Activated T-helper 9 cell treated with anti-CD3 and anti-CD28 coated beads, Interleukin-2, amount 50 U/mL, for 16 hours (primary cell): ENCODE measurements around the gene MAP1A.
"Not testable (repeated sequence)": the region's sequence is repeated elsewhere in the genome, so short reads cannot be mapped to it uniquely, and the experiment has no call there.

Experiments
- DNase-seq: peaks from one replicate; pipeline ENCODE4 v3.0.0-alpha.2; 2020; ENCODE audit warnings: low read depth

MAP1A gene

GRCh38 chr15:43529587-43530345 lies 12.4 kb downstream of the MAP1A start:
- no peak for DNase-seq

- DNase-seq: no peak
Measured at GRCh38 chr15:43531018-43531670, 13.7 kb downstream of the MAP1A start.

GRCh38 chr15:43532826-43533225 lies 15.4 kb downstream of the MAP1A start:
- DNase-seq: not testable (repeated sequence)

GRCh38 chr15:43534897-43535296 lies 17.5 kb downstream of the MAP1A start:
- DNase-seq: no peak

DNA sequence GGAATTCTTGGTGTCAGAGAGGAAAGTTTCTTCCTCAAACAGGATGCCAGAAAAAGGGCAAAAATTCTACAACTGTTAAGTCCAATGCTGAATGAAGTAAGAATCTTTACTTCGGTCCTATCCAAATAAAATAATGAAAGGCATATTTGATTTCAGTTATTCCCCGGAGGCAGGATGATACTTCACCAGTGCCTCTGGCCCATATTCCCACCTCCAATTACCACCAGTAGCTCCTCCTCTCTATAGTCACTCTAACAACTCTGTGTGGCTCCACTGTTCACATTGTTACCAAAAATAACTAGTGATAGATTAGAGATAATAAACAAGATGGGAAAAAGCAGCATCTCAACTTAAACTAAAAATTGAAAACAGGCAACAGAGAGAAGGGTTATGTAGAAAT lies 20.7 kb downstream of the MAP1A start:
- DNase-seq: no peak

- DNase-seq: no peak
Measured at GRCh38 chr15:43541785-43542184, 24.4 kb downstream of the MAP1A start.

DNA sequence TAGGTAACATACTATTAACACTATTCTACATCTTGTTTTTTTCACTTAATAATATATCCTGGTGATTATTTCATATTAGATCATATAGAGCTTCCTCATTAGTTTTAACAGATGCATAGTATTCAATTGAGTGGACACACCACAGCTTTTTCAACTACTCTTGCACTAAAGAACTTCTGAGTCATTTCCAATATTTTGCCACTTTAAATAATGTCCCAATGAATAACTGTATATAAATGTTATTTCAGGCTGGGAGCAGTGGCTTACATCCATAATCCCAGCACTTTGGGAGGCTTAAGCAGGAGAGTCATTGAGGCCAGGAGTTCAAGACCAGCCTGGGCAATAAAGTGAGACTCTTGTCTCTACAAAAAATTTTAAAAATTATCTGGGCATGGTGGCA lies 26.9 kb downstream of the MAP1A start:
- DNase-seq: no peak

DNA sequence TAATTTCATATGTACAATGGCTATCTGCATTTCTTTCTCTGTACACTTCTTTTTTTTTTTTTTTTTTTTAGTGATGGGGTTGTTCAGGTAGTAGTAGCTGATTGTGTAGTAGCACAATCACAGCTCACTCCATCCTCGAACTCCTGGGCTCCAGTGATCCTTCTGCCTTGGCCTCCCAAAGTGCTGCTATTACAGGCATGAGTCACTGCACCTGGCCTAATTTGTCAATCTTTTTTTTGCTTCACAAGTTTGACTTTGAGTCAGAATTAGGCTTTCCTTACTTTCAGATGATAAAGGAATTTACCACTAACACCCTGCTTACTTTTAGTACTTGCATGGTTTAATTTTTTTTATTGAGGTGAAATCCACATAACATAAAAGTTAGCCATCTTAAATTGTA lies 28.0 kb downstream of the MAP1A start:
- no peak for DNase-seq

DNA sequence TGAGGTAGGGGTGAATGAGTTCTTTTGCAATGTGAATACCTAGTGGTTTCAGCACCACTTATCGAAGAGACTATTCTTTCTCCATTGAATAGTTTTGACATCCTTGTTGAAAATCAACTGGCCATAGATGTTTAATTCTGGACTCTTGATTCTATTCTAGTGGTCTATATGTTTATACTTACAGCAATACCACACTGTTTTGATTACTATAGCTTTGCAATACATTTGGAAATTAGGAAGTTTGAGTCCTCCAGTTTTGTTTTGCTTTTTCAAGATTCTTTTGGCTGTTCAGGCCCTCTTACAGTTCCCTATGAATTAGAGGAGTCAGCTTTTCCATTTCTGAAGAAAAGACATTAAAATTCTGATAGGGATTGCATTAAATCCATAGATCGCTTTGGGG lies 30.1 kb downstream of the MAP1A start:
- DNase-seq: no peak

GRCh38 chr15:43550527-43551363 lies 33.3 kb downstream of the MAP1A start:
- DNase-seq: no peak

DNA sequence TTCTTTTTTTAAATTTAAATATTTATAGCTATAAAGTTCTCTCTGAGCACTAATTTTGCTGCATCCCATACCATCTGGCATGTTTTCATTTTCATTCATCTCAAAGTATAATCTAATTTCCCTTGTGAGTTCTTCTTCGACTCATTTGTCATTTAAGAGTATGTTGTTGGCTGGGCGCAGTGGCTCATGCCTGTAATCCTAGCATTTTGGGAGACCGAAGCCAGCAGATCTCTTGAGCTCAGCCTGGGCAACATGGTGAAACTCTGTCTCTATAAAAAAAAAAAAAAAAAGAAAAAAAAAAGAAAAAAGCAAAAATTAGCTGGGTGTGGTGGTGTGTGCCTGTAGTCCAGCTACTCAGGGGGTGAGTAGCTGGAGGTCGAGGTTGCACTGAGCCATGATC lies 34.8 kb downstream of the MAP1A start:
- DNase-seq: no peak

DNA sequence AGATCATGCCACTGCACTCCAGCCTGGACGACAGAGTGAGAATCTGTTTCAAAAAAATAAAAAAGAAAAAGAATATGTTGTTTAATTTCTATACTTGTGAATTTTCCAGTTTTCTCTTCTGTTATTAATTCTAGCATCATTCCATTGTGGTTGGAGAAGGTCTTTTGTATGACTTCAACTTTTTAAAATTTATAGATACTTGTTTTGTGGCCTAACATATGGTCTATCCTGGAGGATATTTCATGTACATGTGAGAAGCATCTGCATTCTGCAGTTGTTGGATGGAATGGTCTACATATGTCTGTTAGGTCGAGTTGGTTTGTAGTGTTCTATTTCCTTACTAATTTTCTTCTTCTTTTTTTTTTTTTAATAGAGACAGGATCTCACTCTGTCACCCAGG lies 35.6 kb downstream of the MAP1A start:
- no peak for DNase-seq

GRCh38 chr15:43562753-43563152 lies 45.3 kb downstream of the MAP1A start:
- DNase-seq: not testable (repeated sequence)

DNA sequence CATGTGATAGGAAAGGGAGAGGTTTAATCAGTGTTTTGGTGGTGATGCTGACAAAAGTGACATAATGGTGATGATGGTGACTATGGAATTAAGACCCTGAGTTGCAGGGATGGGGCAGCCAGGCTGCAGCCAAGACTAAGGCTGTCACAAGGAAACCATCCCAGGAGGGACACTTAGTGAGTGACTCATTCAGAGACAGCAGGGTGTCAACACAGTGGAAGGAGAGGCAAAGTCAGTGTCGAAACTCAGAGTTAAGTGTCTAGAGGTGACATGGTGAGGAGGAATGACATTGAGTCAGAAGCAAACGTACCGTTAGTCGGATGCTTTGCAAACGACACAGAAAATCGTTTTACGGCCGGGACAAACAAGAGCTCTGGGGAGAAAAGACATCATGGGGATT lies 46.4 kb downstream of the MAP1A start:
- DNase-seq: not testable (repeated sequence)

DNA sequence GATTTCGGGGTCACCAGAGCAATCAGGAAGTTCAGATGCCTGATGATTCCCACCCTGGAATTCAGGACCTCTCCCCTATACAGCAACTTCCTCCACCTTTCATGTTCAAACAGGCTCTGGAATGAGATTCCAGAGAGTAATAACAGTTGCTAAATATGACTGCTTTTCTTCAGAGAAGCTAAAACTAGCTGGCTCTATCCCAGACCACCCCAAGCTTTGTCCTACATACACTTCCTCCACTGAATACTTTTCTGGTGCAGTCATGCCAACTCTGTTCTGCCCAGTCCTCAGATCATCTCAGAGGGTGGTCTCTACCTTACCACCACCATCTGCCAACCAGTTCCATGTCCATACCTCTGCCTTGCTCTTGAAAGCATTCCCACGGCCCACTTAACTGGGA lies 49.2 kb downstream of the MAP1A start:
- DNase-seq: not testable (repeated sequence)

DNA sequence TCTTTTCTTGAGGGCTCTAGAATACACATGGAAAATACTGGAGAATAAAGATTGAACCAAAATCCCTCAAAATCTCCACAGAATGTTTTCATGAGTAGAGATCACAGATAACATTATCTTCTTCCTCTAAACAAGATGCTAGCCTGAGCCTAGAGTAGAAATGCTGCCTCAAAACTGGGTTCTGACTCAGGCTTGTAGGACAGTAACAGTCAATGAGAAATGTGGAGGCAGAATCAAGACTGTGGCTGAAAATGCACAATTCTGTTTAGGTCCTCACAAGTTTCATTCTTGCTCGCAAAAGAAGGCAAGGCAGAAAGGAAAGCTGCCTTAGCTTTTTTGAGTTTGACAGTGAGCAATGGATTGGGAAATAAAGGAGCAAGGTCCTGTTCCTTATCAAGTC lies 57.2 kb downstream of the MAP1A start:
- not testable (repeated sequence) for DNase-seq
